Right kidney (tissue), 1 donor: ENCODE results near the gene FOXP1.

Experiments used
- DNase-seq: peaks from one replicate; pipeline ENCODE4 v3.0.0-alpha.2; 2016

FOXP1 gene

GRCh38 chr3:71369701-71370391 lies 213.7 kb downstream of the FOXP1 start:
- DNase-seq: no peak

- no peak for DNase-seq
Observed at GRCh38 chr3:71366988-71367604, 216.4 kb downstream of the FOXP1 start.

GRCh38 chr3:71361334-71361890 lies 222.1 kb downstream of the FOXP1 start:
- DNase-seq: no peak

GRCh38 chr3:71360764-71361163 lies 222.8 kb downstream of the FOXP1 start:
- no peak for DNase-seq

DNA sequence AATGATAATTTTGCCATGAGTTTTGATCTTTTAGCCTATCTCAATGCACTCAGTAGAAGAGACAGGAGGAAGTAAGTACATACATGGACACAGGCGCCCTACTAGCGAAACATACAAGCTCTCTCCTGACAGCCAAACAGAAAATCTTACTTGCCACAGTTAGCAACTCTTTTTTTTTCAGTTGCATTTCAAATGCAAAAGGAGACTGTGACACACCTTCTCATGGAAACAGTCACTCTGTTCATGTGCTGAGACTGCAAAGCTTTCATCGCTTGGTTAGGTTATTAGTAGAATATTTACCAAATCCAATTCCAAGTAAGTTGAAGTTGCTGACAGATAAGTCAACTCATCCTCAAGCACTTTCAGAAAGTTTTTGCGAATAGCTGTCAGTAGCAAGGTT lies 223.3 kb downstream of the FOXP1 start:
- no peak for DNase-seq

- no peak for DNase-seq
Observed at GRCh38 chr3:71358243-71358642, 225.3 kb downstream of the FOXP1 start.

GRCh38 chr3:71356265-71356664 lies 227.3 kb downstream of the FOXP1 start:
- DNase-seq: no peak

- DNase-seq: no peak
Observed at GRCh38 chr3:71355862-71356261, 227.7 kb downstream of the FOXP1 start.

- no peak for DNase-seq
Observed at GRCh38 chr3:71355037-71355436, 228.5 kb downstream of the FOXP1 start.

- no peak for DNase-seq
Observed at GRCh38 chr3:71351403-71352149, 232.0 kb downstream of the FOXP1 start.

GRCh38 chr3:71350998-71351397 lies 232.5 kb downstream of the FOXP1 start:
- DNase-seq: no peak

GRCh38 chr3:71348831-71349230 lies 234.7 kb downstream of the FOXP1 start:
- DNase-seq: no peak

GRCh38 chr3:71348001-71348632 lies 235.4 kb downstream of the FOXP1 start:
- no peak for DNase-seq

DNA sequence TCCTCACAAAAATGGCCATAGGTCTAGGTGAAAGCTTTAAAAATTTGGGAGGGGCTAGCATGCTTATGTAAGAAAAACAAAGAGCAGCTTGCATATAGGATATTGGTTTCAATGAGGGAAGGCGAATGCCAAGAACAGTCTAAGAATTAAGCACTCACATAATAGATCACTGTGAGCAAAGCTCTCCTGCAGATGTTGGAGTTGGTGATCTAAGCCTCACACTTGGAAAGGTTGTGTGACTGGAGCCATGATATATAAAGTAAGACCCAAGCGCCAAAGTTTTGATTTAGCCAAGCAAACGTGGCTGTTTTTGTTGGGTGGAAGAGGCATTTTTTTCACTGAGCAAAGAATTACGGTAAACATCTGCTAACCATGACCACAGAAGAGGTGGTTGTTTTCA lies 237.5 kb downstream of the FOXP1 start:
- DNase-seq: no peak

DNA sequence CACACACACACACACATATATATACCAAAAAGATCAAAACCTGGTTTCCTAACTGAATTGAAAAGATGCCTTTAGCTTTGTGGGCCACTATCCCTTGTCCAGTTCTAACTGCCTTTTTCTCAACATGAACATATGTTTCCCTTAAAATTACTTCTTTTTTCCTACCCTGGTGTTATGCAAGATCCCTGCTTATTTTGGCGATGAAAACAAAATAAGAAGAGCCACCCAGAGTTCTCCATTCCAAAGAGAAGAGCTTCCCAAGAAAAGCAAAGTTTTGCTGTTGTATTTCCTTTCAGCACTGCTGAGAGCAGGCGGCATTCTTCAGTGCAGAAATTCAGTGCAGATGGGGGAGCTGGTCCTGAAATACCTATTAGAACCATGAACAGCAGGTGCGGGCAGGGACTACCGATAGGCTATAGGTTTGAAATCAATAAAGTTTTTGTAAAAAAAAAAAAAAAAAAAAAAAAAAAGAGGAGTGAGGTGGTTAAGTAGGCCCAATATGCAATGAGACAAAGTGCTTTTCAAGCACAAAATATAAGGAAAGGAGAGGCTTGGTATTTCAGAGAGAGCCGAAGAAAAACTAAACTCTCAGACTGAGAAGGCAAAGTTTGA lies 238.0 kb downstream of the FOXP1 start:
- DNase-seq: no peak

DNA sequence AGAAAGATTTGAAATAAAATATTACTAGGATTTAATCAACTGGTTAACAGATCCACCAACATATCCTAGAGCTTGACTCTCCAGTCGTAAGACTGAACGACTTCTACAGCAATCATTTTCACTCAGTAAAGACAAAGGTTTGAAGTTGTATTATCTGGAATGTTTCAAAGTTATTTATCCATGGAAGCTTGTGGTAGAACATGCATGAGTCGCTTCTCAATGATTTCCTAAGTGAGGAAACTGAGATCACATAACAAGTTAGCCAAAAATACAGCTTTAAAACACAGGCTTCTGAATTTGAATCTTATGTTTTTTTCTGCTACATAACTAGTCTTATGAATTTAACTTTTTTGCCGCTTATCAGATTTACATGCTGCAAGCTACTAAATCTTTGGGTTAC lies 241.8 kb downstream of the FOXP1 start:
- DNase-seq: no peak

DNA sequence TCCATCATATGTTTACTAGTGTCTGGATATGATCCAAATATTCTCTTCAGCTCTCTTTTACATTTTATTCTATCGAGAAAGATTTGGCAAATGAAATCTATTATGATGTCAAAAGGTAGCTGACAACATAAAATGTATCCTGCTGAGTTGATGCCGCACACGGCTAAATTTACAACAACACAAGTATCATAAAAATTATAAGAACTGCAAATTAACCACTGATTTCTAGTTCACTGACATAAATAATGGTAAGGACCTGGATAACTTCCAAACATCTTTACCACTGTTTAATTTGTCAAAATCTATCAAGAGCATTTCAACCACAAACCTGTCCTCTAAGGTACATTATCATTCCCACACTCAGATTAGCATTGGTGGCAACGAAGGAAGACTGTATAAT lies 244.5 kb downstream of the FOXP1 start:
- DNase-seq: no peak

DNA sequence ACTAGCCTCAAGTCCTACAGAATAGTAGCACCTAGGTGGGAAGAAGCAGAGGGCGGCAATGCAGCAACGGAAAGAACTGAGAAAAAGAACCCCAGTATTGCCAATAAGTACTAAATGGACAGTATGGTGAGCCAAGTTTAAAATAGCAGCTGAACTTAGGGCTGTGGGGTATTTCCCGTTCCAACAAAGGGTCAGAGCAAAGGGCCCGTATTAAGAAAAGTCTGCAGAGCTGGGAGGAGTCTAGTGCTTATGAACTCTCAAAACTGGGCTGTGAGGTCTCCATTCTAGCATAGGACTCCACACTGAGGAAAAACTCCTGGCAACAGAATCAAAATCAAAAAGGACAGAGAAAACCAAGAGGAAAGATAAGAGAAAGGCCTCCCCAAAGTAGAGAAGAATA lies 250.7 kb downstream of the FOXP1 start:
- DNase-seq: no peak

- no peak for DNase-seq
Observed at GRCh38 chr3:71330909-71331308, 252.6 kb downstream of the FOXP1 start.

GRCh38 chr3:71330505-71330904 lies 253.0 kb downstream of the FOXP1 start:
- no peak for DNase-seq

GRCh38 chr3:71329817-71330216 lies 253.7 kb downstream of the FOXP1 start:
- DNase-seq: no peak

DNA sequence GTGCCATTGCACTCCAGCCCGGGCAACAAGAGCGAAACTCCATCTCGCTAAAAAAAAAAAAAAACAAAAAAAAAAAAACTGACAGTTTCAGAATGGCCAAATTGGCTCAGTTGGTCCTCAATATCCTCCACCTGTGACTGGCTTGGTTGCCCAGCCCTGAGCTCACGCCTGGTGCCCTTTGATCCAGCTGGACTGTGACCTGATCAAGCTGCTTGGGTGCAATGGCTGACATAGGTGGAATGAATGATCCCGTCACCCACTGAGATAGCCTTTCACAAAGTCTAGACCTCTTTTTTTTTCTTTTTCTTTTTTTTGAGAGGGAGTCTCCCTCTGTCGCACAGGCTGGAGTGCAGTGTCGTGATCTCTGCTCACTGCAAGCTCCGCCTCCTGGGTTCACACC lies 254.6 kb downstream of the FOXP1 start:
- no peak for DNase-seq
